Thymus (tissue), 11 donors: ENCODE data around the gene GLI3. TPM values are rescaled to one million over a fixed set of nuclear protein-coding genes. Genes with fewer than 3 reads are reported as not detected.

ENCODE experiments used
- DNase-seq, 9 donors: peaks; one replicate each; pipeline ENCODE4 v3.0.0-alpha.2; 2013; ENCODE audit warnings: low spot score in 9 of 9, low read depth in 6 of 9, missing footprints in 1 of 9
- H3K27ac ChIP-seq, 2 donors: one replicate each; pipeline ENCODE4 v1.5.1; 2013; ENCODE audit warnings: control low read depth in 1 of 2, low read depth in 1 of 2, low read length in 1 of 2, mild to moderate bottlenecking in 1 of 2, moderate library complexity in 1 of 2
- H3K27me3 ChIP-seq, 2 donors: one replicate each; pipeline ENCODE4 v1.5.1; 2013; ENCODE audit warnings: low read length in 1 of 2; ENCODE audit not compliant: control insufficient read depth in 2 of 2, insufficient read depth in 1 of 2
- H3K36me3 ChIP-seq, 2 donors: one replicate each; pipeline ENCODE4 v1.5.1; 2013; ENCODE audit warnings: low read length in 1 of 2, mild to moderate bottlenecking in 1 of 2, moderate library complexity in 1 of 2; ENCODE audit not compliant: control insufficient read depth in 2 of 2, insufficient read depth in 2 of 2
- H3K4me1 ChIP-seq, 2 donors: one replicate each; pipeline ENCODE4 v1.5.1; 2013; ENCODE audit warnings: low read length in 2 of 2; ENCODE audit not compliant: control insufficient read depth in 2 of 2, insufficient read depth in 2 of 2
- H3K4me3 ChIP-seq, 2 donors: one replicate each; pipeline ENCODE4 v1.5.1; 2013; ENCODE audit warnings: low read length in 2 of 2, control low read depth in 1 of 2, mild to moderate bottlenecking in 1 of 2
- H3K9me3 ChIP-seq, 2 donors: one replicate each; pipeline ENCODE4 v1.5.1; 2013; ENCODE audit warnings: low read length in 1 of 2, mild to moderate bottlenecking in 1 of 2; ENCODE audit not compliant: control insufficient read depth in 2 of 2, insufficient read depth in 1 of 2
- WGBS: extraction: QIAGEN DNeasy Blood & Tissue Kit; methylation state at CpG from one replicate; pipeline ENCODE4 v1.1.7; 2013; 5-methylcytosine and 5-hydroxymethylcytosine counted together
- polyA plus RNA-seq: library from polyadenylated mRNA; stranded (reverse); fragments of 200-250 nt; gene quantifications from one replicate; pipeline ENCODE4 v1.2.3, GENCODE V29; 2013
- total RNA-seq: library from RNA; stranded (reverse); fragments of 120-200 nt; gene quantifications from one replicate; pipeline ENCODE4 v1.2.4, GENCODE V29; 2013
- donor health status: healthy.

Gene GLI3
- total and polyA plus RNA-seq, 2 donors = 3.1 to 3.2 TPM

DNA sequence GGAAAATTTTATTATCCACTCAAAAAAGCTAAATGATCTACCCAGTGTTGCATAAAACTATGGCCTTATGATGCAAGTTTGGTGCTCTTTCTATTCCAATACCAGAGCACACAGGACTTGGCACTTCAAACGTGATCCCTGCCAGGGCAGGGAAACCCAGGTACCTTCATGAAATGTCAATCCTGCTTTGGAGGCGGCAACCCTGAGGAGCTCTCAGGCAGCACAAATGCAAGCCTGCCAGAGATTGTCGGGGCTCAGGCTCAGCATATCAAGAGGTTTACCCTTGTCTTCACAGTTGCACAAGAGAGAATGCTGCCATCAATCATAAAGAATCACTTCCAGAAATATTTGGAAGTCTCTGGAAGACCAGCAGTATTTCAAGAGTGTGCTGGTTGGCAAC, 151.5 kb downstream of the GLI3 start:
- H3K4me1 ChIP-seq = no peaks in the 10 kb centered on the region
- no peak for DNase-seq
- no peaks in the 10 kb centered on the region for H3K36me3 ChIP-seq
- 63% methylated on average over 3 of the region's 3 CpGs for WGBS
- H3K27me3 ChIP-seq = no peaks in the 10 kb centered on the region
- H3K4me3 ChIP-seq = no peak overlapping the region
- no peaks in the 10 kb centered on the region for H3K9me3 ChIP-seq
- H3K27ac ChIP-seq = no peak overlapping the region

DNA sequence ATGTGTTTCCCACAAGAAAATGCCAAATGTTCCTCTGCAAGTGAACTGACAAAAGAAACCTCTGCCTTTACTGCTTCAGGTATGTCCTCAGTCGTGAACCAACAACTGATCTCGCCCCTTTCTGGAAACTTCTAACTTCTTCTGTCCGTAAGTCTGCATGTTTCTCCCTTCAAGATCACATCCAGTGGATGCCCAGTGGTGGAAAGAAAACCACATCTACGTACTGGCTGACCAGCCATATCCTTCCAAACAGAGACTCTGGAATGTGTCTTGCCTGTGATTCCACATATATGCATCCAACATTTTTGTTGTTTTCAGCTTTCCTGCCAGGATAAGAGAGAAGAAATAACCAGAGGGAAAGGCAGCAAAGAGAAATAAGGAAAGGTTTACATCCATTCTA, 152.7 kb downstream of the GLI3 start:
- Histone ChIP-seq H3K27ac (no peak overlapping the region), H3K4me3 (no peak overlapping the region), H3K4me1 (no peaks in the 10 kb centered on the region), H3K27me3 (no peaks in the 10 kb centered on the region), H3K36me3 (no peaks in the 10 kb centered on the region), H3K9me3 (no peaks in the 10 kb centered on the region)
- WGBS = 48% methylated on average over 4 of the region's 4 CpGs
- DNase-seq = no peak

DNA sequence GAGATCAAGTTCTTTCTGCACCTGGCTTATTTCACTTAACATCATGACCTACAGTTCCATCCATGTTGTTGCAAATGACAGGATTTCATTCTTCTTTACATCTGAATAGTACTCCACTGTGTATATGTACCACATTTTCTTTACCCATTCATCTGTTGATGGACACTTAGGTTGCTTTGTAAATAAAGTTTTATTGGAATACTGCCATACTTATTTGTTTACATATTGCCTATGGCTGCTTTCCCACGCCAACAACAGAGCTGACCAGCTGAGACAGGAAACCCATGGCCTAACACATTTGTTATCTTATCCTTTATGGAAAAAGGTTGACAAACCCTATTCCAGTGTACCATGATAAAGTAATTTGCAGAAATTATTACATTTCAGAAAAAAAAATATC, 153.7 kb downstream of the GLI3 start:
- Histone ChIP-seq H3K9me3 (no peaks in the 10 kb centered on the region), H3K27ac (no peak overlapping the region), H3K36me3 (no peaks in the 10 kb centered on the region), H3K27me3 (no peaks in the 10 kb centered on the region), H3K4me3 (no peak overlapping the region), H3K4me1 (no peaks in the 10 kb centered on the region)
- no peak for DNase-seq
- WGBS = 97% methylated on average over 1 of the region's 1 CpG

DNA sequence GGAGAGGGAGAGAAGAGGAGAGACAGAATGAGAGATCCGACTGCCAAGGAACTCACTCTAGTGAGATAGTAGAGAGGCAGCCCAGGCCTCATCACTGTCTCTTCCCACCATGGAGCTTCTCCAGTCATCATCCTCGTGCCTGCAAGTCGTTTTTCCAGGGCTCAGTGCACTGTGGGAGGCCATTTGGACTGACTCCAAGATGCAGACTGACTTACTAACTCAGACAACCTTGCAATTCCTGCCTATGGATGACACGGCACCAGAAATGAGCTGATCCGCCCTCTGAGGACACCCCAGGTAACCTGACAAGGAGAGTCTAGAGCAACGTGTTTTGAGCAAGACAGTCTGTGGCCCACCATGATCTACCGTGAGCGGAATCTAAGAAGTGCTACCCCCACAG, 154.9 kb downstream of the GLI3 start:
- WGBS = 89% methylated on average over 8 of the region's 8 CpGs
- Histone ChIP-seq H3K4me1 (no peaks in the 10 kb centered on the region), H3K9me3 (no peaks in the 10 kb centered on the region), H3K4me3 (no peak overlapping the region), H3K27ac (no peak overlapping the region), H3K36me3 (no peaks in the 10 kb centered on the region), H3K27me3 (no peaks in the 10 kb centered on the region)
- DNase-seq = no peak

DNA sequence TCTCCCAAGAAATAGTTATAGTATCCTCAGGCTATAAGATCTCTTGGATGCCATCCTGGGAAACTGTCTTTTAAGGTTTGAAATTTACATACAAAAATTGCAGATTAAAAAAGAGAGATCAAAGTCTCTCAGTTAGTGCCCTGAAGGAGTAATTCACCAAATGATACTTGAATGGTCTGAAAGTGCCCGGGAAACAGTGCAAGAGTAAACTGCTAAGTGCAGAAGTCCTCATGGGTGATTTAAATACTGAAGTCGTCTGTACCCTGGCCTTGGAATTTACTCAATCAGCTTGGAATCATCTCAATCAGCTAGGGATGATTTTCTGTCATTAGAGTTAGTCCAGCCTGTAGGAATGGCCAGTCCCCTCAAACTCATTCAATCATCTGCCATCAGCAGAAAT, 155.3 kb downstream of the GLI3 start:
- no peaks in the 10 kb centered on the region for H3K27me3 ChIP-seq
- WGBS = 83% methylated on average over 2 of the region's 2 CpGs

DNA sequence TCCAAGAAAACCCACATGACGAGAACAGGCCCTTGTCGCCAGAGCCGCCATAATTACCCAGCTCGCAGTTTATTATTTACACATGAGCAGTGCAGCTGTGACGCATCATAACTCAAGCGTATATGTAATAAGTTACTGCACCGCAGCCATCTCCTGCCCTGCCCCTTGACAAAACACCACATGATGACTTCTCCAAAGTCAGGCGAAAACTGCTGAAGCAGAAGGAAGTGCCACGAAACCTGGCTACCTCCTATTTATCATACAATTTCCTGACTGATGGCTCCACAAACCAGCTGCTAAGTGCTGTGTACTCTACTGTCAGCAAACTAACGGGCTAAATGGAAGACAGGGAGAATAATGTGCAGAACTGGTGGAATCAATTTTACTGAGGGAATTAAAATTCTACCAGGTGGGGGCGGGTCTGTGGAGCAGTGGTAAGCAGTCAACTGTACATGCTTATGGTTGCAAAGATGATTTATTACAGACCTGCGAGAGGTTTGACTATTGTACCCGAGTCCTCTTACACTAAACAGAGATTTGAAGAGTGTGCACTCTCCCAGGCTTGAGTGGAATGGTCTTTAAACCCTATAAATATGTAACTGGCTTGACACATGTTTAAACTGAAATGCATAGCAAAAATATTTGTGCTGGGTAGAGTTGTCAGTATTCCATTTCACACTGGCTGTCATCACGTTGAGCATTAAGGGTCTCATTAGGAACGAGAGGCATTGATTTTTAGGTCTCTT, 156.0 kb downstream of the GLI3 start:
- DNase-seq = no peak
- 28% methylated on average over 15 of the region's 15 CpGs for WGBS
- no peaks in the 10 kb centered on the region for H3K9me3 ChIP-seq

More for the DNA sequence above, 155.3 kb downstream of the GLI3 start:
- Histone ChIP-seq H3K4me3 (no peak overlapping the region), H3K4me1 (no peaks in the 10 kb centered on the region), H3K9me3 (no peaks in the 10 kb centered on the region), H3K36me3 (no peaks in the 10 kb centered on the region), H3K27ac (no peak overlapping the region)
- no peak for DNase-seq

DNA sequence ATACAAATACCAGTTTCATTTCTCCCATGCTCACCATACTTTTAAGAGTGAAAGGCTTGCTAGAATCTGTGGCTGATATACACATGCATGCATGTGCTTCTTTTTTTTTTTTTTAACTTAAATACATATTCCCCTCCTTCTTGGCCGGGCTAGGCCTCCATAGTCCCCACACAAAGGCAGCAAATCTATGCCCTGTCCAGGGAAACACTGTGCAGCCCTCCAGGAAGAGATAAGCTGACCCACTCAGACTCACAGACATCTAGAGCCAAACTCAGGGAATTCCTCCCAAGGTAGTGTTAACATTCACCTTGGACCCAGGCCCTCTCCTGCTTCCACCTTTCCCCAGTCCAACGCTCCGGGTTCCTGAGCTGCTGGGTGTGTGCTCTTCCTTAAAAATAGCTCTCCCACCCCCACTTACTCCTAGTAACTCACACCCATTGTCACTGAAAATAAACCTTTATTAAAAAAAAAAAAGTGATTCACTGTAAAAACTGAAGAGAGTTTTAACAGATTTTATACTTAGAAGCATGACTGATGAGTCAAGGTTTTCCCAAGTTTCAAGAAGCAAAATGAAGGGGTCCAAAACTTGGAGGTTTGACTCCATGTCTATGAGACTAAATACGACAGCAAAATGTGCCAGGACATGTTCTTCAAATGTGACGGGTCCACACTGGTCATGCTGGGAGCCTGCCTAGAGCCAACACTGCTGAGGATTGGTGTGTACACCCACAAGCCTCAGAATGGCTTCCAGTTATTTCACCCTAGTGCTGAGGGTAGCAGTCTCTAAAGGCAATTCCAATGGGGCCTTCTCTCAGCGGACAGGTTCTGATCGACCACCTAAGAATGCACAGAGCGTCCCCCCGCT, 159.5 kb downstream of the GLI3 start:
- H3K27ac ChIP-seq = no peak overlapping the region
- no peaks in the 10 kb centered on the region for H3K27me3 ChIP-seq
- DNase-seq = no peak
- no peak overlapping the region for H3K4me3 ChIP-seq
- H3K36me3 ChIP-seq = no peaks in the 10 kb centered on the region
- H3K9me3 ChIP-seq = no peaks in the 10 kb centered on the region
- no peaks in the 10 kb centered on the region for H3K4me1 ChIP-seq
- 95% methylated on average over 9 of the region's 9 CpGs for WGBS

More for the DNA sequence above, 156.0 kb downstream of the GLI3 start:
- no peaks in the 10 kb centered on the region for H3K36me3 ChIP-seq
- no peak overlapping the region for H3K4me3 ChIP-seq
- no peaks in the 10 kb centered on the region for H3K27me3 ChIP-seq
- H3K27ac ChIP-seq = no peak overlapping the region
- H3K4me1 ChIP-seq = no peaks in the 10 kb centered on the region

DNA sequence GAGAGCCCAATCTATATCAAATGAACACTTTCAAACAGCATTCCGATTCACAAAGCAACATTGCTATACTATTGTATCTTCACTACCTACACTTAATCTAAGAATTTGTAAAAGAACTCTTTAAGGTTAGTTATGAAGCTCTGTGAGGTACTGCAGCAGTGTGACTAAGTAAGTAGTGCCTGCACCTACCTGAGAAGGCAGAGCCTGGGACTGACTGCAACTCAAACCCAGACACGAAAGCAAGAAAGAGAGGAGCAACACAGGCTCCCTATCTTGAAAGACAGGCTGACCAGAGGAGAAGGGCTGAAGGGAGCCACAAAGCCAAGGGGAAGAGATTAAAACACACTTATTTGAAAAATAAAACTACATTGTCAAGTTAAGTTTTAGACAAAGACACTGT, 160.1 kb downstream of the GLI3 start:
- Histone ChIP-seq H3K36me3 (no peaks in the 10 kb centered on the region), H3K27ac (no peak overlapping the region), H3K4me1 (no peaks in the 10 kb centered on the region), H3K4me3 (no peak overlapping the region), H3K27me3 (no peaks in the 10 kb centered on the region), H3K9me3 (no peaks in the 10 kb centered on the region)
- no peak for DNase-seq
- WGBS = 94% methylated on average over 2 of the region's 2 CpGs

DNA sequence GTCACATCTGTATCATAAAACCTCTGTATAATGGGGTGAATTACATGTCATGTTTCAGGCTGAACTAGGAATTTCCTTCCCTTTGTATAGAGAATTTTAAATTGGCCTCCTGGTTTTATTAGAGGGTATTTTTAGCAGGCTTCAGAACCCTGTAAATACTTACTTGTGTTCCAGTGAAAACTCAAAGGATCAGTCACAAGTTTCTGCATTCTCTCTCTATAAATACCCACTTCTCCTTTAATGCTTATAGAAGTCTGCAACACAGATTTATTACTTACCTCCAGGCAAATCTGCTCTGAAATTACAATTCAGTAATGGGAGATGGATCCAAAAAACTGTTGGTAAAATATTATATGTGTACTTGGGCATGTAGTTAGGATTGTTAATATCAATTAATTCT, 161.6 kb downstream of the GLI3 start:
- H3K27ac ChIP-seq = no peak overlapping the region
- H3K9me3 ChIP-seq = no peaks in the 10 kb centered on the region
- H3K27me3 ChIP-seq = no peaks in the 10 kb centered on the region
- H3K4me3 ChIP-seq = no peak overlapping the region
- H3K36me3 ChIP-seq = no peaks in the 10 kb centered on the region
- no peaks in the 10 kb centered on the region for H3K4me1 ChIP-seq
- no peak for DNase-seq
